Daoy (cell line): ENCODE measurements around the gene GRK6. TPM values are rescaled to one million over a fixed set of nuclear protein-coding genes. Genes with fewer than 3 reads are reported as not detected.

Source experiments
- DNase-seq: peaks from one replicate; pipeline ENCODE4 v3.0.0-alpha.2; 2015; ENCODE audit warnings: low read depth
- total RNA-seq: library from RNA; depleted of rRNA; stranded (reverse); fragments of >200 nt; shearing (Covaris generic); gene quantifications from 2 replicates; pipeline ENCODE4 v1.2.3, GENCODE V29; 2014

Gene GRK6
- total RNA-seq, 1 experiment from 2014 or later: 67.3 TPM

- no peak for DNase-seq
These were observed 13.9 kb downstream of the GRK6 start for GRCh38 chr5:177440211-177440989.

- DNase-seq: no peak
These were observed 14.7 kb downstream of the GRK6 start for GRCh38 chr5:177440990-177441780.

GRCh38 chr5:177442066-177442826 is 15.8 kb downstream of the GRK6 start:
- DNase-seq: no peak

- no peak for DNase-seq
These were observed 16.9 kb downstream of the GRK6 start for GRCh38 chr5:177443144-177443983.

GRCh38 chr5:177444106-177445051 is 17.9 kb downstream of the GRK6 start:
- DNase-seq: no peak

GRCh38 chr5:177445052-177445916 is 18.8 kb downstream of the GRK6 start:
- no peak for DNase-seq

GRCh38 chr5:177445917-177446199 is 19.4 kb downstream of the GRK6 start:
- no peak for DNase-seq

GRCh38 chr5:177446200-177447065 is 20.0 kb downstream of the GRK6 start, which contains the start of gene PRR7:
Gene PRR7, plus strand, starts transcription at chr5:177446814. Its CDS starts 8,254 bp downstream, at chr5:177455068.
- peak; percentile 87 for DNase-seq

GRCh38 chr5:177447066-177447610 is 20.7 kb downstream of the GRK6 start:
- peak; percentile 79 for DNase-seq

- DNase-seq: peak; percentile 96
These were observed 21.3 kb downstream of the GRK6 start for GRCh38 chr5:177447611-177448243.

- DNase-seq: no peak
These were observed 21.9 kb downstream of the GRK6 start for GRCh38 chr5:177448244-177448950.

GRCh38 chr5:177449140-177450061 is 22.9 kb downstream of the GRK6 start:
- no peak for DNase-seq

- no peak for DNase-seq
These were observed 24.4 kb downstream of the GRK6 start for GRCh38 chr5:177450667-177451424.

GRCh38 chr5:177452688-177453638 is 26.5 kb downstream of the GRK6 start:
- DNase-seq: peak; percentile 42
